ENCODE results near the gene TSSC4. TPM values are rescaled to one million over a fixed set of nuclear protein-coding genes. Genes with fewer than 3 reads are reported as not detected.

The TSSC4 gene
- total RNA-seq, 1 donor from 2014 or later = 31.4 TPM

DNA sequence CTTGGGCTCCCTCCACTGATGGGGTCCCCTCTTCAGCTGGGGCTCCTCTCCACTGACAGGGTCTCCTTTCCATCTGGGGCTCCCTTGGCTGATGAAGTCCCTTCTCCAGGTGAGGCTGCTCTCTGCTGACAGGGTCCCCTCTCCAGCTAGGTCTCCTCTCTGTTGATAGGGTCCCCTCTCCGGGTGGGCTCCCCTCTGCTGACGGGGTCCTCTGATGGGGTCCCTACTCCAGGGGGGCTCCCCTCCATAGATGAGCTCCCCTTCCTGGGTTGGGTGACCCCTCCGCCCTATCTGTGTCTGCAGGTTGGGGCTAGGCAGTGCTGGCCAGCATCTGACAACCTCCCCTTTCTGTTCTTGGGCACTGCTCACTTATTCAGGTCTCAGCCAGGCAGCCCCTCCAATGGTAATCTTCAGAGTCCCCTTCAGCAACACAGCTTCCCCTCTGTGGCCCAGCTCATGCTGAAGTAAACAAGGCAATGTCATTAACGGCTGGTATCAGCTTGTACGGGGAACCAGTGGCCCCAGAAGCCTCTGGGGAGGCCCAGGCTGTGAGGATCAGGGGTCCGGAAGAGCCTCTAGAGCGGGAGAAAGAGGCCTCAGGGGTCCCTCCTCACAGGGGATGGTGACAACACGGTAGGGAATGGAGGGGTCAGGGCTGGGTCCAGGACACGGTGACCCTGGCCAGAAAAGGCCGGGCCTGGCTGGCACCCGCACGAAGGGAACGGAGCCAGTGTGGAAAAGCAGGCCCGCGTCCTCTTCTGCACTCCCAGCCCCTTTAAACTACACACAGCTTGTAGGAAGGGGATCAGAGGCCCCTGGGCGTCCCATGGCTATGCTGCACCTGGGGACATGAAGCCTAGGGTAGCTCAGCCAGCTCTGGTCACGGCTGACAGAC lies 33.0 kb upstream of the TSSC4 start:
- DNase-seq (ENCODE audit: missing footprints) (peak; percentile 62), ATAC-seq (peak; percentile 4)
- intact Hi-C loops (cut with DNase I) = no loop called here

- ATAC-seq (no peak), DNase-seq (ENCODE audit: missing footprints) (no peak)
- intact Hi-C loops (cut with DNase I) = no loop called here
Observed at GRCh38 chr11:2368178-2368850, 32.2 kb upstream of the TSSC4 start.

- no peak for ATAC-seq
Observed at GRCh38 chr11:2368851-2369180, 31.7 kb upstream of the TSSC4 start.

DNA sequence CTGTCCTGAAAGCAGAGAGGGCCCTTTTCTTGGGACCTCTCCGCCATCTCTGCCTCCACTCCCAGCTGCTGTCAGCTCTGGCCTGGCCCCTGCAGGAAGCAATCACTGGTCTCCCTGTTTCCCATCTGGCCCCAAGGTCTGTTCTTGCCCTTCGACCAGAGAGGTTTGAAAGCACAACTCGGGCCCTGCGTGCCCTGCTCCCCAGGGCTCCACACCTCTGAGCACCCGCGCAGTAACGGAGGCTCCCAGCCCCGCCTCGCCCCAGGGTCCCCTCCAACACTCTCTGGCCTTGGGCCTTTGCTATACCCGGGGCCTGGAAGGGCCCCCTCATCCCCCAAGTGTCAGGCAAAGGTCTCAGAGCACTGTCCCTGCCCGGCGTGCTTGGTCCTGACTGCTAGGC lies 31.2 kb upstream of the TSSC4 start:
- intact Hi-C loops (cut with DNase I) = no loop called here
- DNase-seq (ENCODE audit: missing footprints) (no peak), ATAC-seq (no peak)

More at GRCh38 chr11:2368851-2369180, 31.7 kb upstream of the TSSC4 start:
- intact Hi-C loops (cut with DNase I) = no loop called here
- no peak for DNase-seq (ENCODE audit: missing footprints)

DNA sequence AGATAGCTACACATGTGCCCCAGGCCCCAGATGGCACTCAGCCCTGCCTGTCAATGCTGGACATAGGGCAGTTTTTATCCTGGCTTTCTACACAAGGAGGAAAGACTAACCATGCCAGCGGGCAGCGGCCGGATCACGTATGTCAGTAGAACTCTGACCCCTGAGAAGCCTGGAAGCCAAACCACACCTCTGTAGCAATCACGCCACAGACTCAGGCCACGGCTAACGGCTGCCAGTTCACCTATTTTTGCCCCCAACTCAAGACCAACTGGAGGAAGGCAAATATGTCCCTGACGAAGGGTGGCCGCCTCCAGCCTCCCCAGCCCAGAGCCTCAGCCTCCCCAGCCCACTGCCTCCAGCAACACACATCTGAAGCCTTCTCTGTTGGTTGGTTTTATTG lies 30.7 kb upstream of the TSSC4 start:
- no peak for ATAC-seq
- intact Hi-C loops (cut with DNase I) = no loop called here
- peak; percentile 66 for DNase-seq (ENCODE audit: missing footprints)

DNA sequence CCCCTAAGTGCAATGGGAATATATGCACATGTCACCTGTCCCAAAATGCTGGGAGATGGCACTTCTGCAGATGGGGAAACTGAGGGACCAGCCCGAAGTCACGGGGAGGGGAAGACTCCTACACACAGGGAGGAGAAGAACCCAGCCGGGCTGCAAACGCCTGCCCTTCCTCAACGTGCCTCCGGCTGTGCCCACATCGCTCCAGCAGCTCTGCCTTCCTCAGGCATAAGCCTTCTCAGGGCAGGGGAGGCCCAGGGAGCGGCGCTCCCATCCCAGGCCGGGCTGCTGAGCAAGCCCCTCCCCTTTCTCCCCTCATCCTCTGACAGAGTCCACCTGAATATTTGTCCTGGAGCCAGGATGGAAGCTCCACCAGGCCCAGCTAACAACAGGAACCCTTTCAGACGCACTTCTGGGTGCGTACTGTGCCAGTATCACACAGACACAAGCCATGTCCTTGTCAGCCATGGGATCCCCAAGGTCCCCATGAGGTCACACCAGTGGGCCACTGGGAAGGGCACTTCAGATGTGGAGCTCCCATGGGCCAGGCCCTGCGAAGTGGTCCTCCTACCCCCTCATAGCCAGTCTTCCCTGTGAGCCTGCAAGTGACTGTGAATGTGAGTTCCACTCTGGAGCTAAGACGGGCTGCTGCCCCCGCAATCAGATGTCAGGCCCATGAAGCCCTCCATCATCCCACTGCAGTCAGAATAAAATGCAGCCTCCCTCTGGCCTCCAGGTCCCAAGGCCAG lies 25.9 kb upstream of the TSSC4 start:
- intact Hi-C loops (cut with DNase I) = loop anchor here (1.0 to 5.0 kb wide), 3 partner anchors 59 to 88 kb away; no protein-coding TSS in a partner anchor

DNA sequence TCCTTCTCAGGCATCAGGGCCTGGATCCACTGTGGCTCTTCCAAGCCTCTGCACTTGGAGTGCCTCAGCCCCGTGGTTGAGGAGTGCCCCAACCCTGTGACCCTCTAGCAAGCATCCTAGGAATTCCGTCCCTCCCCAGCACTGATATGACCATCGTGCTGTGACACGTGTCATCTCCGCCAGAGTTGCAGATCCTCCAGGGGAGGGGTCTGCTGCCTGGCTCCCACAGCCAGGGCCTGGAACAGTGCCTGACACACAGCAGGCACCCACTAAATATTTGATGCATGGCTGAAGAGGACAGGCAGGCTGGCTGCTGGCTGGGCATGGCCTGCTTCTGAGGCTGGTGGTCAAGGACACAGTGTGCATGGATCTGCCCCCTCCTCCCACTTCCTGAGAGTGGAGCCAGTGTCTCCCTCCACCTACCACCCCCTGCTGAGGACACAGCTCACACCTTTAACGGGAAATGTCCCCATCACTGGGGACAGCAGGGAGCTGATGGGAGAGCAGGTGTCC lies 25.2 kb upstream of the TSSC4 start:
- DNase-seq (ENCODE audit: missing footprints) (peak; percentile 75), ATAC-seq (peak; percentile 75)
- intact Hi-C loops (cut with DNase I) = loop anchor here (1.0 to 5.0 kb wide), 3 partner anchors 60 to 87 kb away; no protein-coding TSS in a partner anchor

More for the DNA sequence above, 25.9 kb upstream of the TSSC4 start:
- ATAC-seq (peak; percentile 62), DNase-seq (ENCODE audit: missing footprints) (peak; percentile 62)

DNA sequence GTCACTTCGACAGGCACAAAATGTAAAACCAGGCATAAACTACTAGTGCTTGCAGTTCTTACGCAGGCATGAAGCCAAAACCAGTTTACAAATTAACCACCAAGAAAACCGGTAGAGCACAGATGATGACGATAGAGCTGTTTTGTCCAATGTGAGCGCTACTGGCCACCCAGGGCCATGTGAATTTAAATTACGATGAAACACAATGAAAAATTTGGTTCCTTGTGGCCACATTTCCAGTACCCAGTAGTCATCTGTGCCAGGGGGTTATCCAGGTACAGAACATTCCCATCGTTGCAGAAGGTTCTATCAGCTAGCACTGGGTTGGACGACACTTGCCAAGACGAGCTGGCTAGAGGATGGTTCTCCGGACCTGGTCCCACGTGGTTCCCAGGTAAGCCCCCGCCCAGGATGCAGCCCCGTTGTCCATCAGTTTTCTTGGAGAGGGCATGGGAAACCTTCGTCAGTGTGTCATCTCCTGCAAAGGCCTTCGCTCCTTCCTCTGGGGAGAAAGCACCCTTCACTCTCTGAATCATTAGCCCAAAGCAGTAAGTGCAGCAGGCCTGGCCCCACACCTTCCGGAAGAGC lies 24.5 kb upstream of the TSSC4 start:
- no peak for DNase-seq (ENCODE audit: missing footprints)
- no peak for ATAC-seq
- intact Hi-C loops (cut with DNase I) = loop anchor here (1.0 to 5.0 kb wide), 3 partner anchors 61 to 86 kb away; no protein-coding TSS in a partner anchor

- peak; percentile 76 for DNase-seq (ENCODE audit: missing footprints)
- peak; percentile 55 for ATAC-seq
- intact Hi-C loops (cut with DNase I) = loop anchor here (5.0 kb wide), 1 partner anchor 85 kb away; no protein-coding TSS in a partner anchor
Observed at GRCh38 chr11:2376751-2377451, 23.6 kb upstream of the TSSC4 start, which contains the start of gene CD81. Gene CD81 (plus strand): TSS chr11:2377310. CDS start chr11:2377550, 240 bp downstream.

DNA sequence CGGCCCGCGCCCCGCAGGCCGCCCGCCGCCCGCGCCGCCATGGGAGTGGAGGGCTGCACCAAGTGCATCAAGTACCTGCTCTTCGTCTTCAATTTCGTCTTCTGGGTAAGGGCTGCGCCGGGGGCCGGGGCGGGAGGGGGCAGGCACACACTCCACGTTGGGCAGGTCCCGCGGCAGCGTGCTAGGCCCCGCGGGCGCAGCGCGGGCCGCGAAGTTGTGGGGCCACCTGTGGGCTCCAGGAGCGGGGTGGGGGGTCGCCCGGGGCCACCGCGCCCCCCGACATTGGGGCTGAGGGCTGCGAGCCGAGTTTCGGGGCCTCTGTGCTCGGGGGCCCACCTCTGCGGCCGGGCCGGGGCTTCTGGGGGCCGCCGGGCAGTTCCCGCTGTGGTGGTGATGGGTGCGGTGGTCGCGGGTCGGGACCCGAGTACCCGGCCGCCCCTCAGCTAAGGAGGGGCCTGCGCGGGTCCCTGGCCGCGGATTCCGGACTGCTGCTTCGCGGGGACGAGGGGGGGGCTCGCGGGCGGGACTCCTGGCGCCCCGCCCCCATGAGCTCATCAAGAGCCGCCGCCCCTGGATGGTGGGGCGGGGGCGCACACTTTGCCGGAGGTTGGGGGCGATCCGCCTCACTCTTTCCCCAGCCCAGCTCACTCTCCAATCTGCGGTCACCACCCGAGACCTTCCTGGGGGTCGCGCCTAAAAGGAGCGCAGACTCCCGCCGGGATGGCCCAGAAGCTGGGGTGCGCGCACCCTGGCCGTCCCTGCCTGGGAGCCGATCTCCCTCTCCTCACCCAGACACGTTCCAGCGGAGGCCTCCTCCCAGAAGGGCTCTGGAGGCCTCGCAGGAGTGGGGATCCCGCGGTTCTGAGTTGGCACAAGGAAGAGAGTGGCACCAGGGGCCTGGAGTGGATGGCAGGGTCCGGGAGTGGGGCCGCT lies 22.8 kb upstream of the TSSC4 start:
- intact Hi-C loops (cut with DNase I) = loop anchor here (2.0 to 5.0 kb wide), 2 partner anchors 23 to 85 kb away; partner anchors contain the start of gene TSSC4
- peak; percentile 17 for ATAC-seq
- peak; percentile 84 for DNase-seq (ENCODE audit: missing footprints)

GRCh38 chr11:2378527-2379210 lies 21.9 kb upstream of the TSSC4 start:
- ATAC-seq = peak; percentile 11
- intact Hi-C loops (cut with DNase I) = loop anchor here (2.0 to 5.0 kb wide), 2 partner anchors 22 to 84 kb away; partner anchors contain the start of gene TSSC4
- DNase-seq (ENCODE audit: missing footprints) = peak; percentile 79

DNA sequence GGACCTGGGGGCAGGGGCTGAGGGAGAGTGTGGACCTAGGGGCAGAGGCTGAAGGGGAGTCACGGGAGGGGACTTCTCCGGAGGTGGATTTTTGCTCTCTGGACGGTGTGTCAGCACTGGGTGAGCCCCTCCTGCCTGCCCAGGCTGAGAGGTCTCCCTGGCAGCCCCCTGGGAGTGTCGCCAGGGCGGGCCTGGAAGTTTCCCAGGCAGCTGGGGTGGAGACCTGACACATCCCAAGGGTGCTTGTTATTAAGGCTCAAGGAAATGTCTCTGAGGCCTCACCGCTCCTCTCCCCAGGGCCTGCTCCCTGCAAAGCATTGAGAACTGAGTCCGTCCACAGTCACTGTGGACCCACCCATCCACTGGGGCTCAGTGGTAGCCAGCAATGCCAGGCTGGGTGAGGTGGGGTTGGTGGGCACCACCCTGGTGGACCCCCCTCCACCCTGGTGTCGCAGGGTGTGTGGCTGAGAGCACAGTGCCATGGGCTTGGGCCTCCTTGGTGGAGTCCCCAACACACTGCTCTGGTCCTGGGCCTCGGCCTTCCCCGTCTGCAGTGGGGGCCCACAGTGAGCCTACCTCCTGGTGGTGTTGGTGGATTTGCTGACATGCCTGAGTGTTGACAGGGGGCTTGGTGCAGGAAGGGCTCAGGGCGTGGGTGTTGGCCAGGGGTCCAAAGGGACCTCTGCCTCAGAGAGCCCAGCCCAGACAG lies 20.9 kb upstream of the TSSC4 start:
- ATAC-seq (no peak), DNase-seq (ENCODE audit: missing footprints) (peak; percentile 64)
- intact Hi-C loops (cut with DNase I) = loop anchor here (2.0 to 5.0 kb wide), 2 partner anchors 21 to 83 kb away; partner anchors contain the start of gene TSSC4

GRCh38 chr11:2380396-2380795 lies 20.2 kb upstream of the TSSC4 start:
- intact Hi-C loops (cut with DNase I) = no loop called here

DNA sequence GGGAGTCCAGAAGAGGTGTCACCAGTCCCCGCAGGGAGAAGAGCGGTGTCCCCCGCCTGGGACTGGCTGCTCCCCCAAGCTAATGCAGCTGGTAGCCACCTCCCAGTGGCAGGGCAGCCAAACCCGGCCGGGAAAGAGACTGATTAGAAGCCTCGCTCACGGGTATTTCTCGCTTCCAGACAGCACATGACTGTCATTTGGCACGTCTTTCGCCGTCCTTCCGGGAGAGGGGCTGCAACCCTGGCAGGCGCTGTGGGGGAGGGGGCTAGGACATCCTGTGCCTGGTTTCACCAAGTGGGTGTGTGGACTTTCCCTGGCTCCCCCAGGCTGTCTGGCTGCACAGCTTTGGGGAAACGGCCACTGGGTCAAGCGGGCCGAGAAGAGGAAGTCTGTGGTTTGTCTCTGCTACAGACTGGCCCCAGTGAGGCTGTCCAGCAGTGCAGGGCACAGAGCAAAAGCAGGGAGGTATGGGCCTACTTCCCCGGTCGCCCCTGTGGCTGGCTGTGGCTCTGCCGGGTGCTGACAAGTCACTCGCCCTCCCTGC lies 19.7 kb upstream of the TSSC4 start:
- intact Hi-C loops (cut with DNase I) = no loop called here
- DNase-seq (ENCODE audit: missing footprints) = peak; percentile 85
- peak; percentile 35 for ATAC-seq

More at GRCh38 chr11:2380396-2380795, 20.2 kb upstream of the TSSC4 start:
- DNase-seq (ENCODE audit: missing footprints) = peak; percentile 63
- no peak for ATAC-seq

- ATAC-seq (no peak), DNase-seq (ENCODE audit: missing footprints) (peak; percentile 47)
- intact Hi-C loops (cut with DNase I) = no loop called here
Observed at GRCh38 chr11:2381494-2382128, 18.9 kb upstream of the TSSC4 start.

Measured in Right ventricle myocardium inferior (tissue), 1 donor.